Measurements from ENCODE around the gene CAMTA1. TPM values are rescaled to one million over a fixed set of nuclear protein-coding genes. Genes with fewer than 3 reads are reported as not detected.

Gene CAMTA1
- total and polyA plus RNA-seq, 9 of the 15 experiments (the other 6 are each of a cell fraction or from before 2014, with no cell fraction given): 43.9 to 161 (median 65.9) TPM

DNA sequence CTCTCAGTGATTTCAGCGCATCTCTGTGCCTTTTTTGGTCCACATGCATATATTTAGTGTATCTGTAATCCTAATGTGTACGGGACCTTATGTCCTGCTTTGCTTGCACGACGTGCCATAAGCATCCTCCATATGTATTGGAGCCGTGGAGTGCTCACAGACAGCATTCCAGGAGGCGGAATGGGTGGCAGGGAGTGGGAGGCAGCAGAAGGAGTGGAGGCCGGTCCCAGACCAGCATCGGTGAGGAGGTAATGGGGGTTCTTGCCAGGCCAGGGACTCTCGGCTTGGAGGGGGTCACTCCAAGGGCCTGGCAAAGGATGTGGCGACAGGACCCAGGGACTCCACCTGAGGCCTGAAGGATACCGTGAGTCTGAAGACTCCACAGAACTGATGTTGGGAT is 185.0 kb downstream of the CAMTA1 start (continued):
- TF ChIP-seq, protein P1, sequence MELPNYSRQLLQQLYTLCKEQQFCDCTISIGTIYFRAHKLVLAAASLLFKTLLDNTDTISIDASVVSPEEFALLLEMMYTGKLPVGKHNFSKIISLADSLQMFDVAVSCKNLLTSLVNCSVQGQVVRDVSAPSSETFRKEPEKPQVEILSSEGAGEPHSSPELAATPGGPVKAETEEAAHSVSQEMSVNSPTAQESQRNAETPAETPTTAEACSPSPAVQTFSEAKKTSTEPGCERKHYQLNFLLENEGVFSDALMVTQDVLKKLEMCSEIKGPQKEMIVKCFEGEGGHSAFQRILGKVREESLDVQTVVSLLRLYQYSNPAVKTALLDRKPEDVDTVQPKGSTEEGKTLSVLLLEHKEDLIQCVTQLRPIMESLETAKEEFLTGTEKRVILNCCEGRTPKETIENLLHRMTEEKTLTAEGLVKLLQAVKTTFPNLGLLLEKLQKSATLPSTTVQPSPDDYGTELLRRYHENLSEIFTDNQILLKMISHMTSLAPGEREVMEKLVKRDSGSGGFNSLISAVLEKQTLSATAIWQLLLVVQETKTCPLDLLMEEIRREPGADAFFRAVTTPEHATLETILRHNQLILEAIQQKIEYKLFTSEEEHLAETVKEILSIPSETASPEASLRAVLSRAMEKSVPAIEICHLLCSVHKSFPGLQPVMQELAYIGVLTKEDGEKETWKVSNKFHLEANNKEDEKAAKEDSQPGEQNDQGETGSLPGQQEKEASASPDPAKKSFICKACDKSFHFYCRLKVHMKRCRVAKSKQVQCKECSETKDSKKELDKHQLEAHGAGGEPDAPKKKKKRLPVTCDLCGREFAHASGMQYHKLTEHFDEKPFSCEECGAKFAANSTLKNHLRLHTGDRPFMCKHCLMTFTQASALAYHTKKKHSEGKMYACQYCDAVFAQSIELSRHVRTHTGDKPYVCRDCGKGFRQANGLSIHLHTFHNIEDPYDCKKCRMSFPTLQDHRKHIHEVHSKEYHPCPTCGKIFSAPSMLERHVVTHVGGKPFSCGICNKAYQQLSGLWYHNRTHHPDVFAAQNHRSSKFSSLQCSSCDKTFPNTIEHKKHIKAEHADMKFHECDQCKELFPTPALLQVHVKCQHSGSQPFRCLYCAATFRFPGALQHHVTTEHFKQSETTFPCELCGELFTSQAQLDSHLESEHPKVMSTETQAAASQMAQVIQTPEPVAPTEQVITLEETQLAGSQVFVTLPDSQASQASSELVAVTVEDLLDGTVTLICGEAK (IDR thresholded peaks at IDR 0.05): no peak
- TF ChIP-seq, protein P1 (CRISPR knock-in tag; IDR thresholded peaks at IDR 0.05): no peak
- TF ChIP-seq NFXL1 (CRISPR knock-in tag; IDR thresholded peaks at IDR 0.05): no peak
- TF ChIP-seq, protein P2, sequence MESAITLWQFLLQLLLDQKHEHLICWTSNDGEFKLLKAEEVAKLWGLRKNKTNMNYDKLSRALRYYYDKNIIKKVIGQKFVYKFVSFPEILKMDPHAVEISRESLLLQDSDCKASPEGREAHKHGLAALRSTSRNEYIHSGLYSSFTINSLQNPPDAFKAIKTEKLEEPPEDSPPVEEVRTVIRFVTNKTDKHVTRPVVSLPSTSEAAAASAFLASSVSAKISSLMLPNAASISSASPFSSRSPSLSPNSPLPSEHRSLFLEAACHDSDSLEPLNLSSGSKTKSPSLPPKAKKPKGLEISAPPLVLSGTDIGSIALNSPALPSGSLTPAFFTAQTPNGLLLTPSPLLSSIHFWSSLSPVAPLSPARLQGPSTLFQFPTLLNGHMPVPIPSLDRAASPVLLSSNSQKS (CRISPR knock-in tag; IDR thresholded peaks at IDR 0.05): no peak
- TF ChIP-seq TAF1 (IDR thresholded peaks at IDR 0.05; ENCODE audit: control insufficient read depth, extremely low read depth, insufficient read depth, low read length, severe bottlenecking): no peak
- TF ChIP-seq HNRNPL (IDR thresholded peaks at IDR 0.05; ENCODE audit: low read depth, low read length): no peak
- no peak for TF ChIP-seq ZC3H11A (IDR thresholded peaks at IDR 0.05; ENCODE audit: low read depth, low read length)
- no peak for TF ChIP-seq MEF2A (IDR thresholded peaks at IDR 0.05; ENCODE audit: control insufficient read depth, low read depth, low read length)
- no peak for TF ChIP-seq ZNF583 (CRISPR knock-in tag; IDR thresholded peaks at IDR 0.05)
- TF ChIP-seq BHLHE40 (IDR thresholded peaks at IDR 0.05; ENCODE audit: low read length): no peak
- TF ChIP-seq DNMT1 (IDR thresholded peaks at IDR 0.05): no peak
- TF ChIP-seq PYGO2 (tag; IDR thresholded peaks at IDR 0.05): no peak
